Endothelial cell (in vitro differentiated cells): ENCODE data around the gene KLHL40. TPM values are rescaled to one million over a fixed set of nuclear protein-coding genes. Genes with fewer than 3 reads are reported as not detected.

Experiments
- DNase-seq: peaks from one replicate; pipeline ENCODE4 v3.0.0; 2021; ENCODE audit warnings: low spot score
- H3K27ac Mint-ChIP-seq: one replicate; pipeline ENCODE4 v1.8.0; 2021; ENCODE audit warnings: mixed read lengths, inconsistent platforms; ENCODE audit not compliant: unreplicated experiment
- H3K27me3 Mint-ChIP-seq: one replicate; pipeline ENCODE4 v1.8.0; 2021; ENCODE audit warnings: mild to moderate bottlenecking, moderate library complexity, mixed read lengths, inconsistent platforms; ENCODE audit not compliant: unreplicated experiment
- H3K36me3 Mint-ChIP-seq: one replicate; pipeline ENCODE4 v1.8.0; 2021; ENCODE audit warnings: mild to moderate bottlenecking, low read depth, mixed read lengths, inconsistent platforms; ENCODE audit not compliant: unreplicated experiment
- H3K4me1 Mint-ChIP-seq: one replicate; pipeline ENCODE4 v1.8.0; 2021; ENCODE audit warnings: mild to moderate bottlenecking, mixed read lengths, inconsistent platforms; ENCODE audit not compliant: unreplicated experiment
- H3K4me3 Mint-ChIP-seq: one replicate; pipeline ENCODE4 v1.8.0; 2021; ENCODE audit warnings: mild to moderate bottlenecking, mixed read lengths, inconsistent platforms; ENCODE audit not compliant: unreplicated experiment
- H3K9me3 Mint-ChIP-seq: one replicate; pipeline ENCODE4 v1.8.0; 2021; ENCODE audit warnings: mixed read lengths, inconsistent platforms; ENCODE audit not compliant: unreplicated experiment
- CTCF ChIP-seq: fragments of 200-600 bp; sonication (generic); IDR thresholded peaks from one replicate; pipeline ENCODE4 v1.5.0; 2021; ENCODE audit warnings: antibody characterized with exemption; ENCODE audit not compliant: unreplicated experiment
- total RNA-seq: library from RNA; stranded (reverse); fragmentation: NEBNext Ultra II Directional; extraction: Animal tissue kit (Norgen Biotek cat#: 25700); gene quantifications from one replicate; pipeline ENCODE4 v1.2.1, GENCODE V29; 2021; ENCODE audit not compliant: unreplicated experiment

The KLHL40 gene
- total RNA-seq, 1 donor from 2014 or later, result not detected

GRCh38 chr3:42665050-42665878, 20.1 kb upstream of the KLHL40 start:
- no peak overlapping the region for H3K4me3 Mint-ChIP-seq

GRCh38 chr3:42666022-42666421, 19.3 kb upstream of the KLHL40 start:
- H3K9me3 Mint-ChIP-seq, result no peaks in the 10 kb centered on the region
- H3K27ac Mint-ChIP-seq, result no peak overlapping the region
- H3K4me1 Mint-ChIP-seq, result no peaks in the 10 kb centered on the region
- no peak overlapping the region for H3K4me3 Mint-ChIP-seq
- no peak for DNase-seq
- peaks cover 5% of the 10 kb centered on the region for H3K36me3 Mint-ChIP-seq
- no peak for TF ChIP-seq CTCF
- H3K27me3 Mint-ChIP-seq, result peaks cover 15% of the 10 kb centered on the region

More at GRCh38 chr3:42665050-42665878, 20.1 kb upstream of the KLHL40 start:
- H3K36me3 Mint-ChIP-seq, result peaks cover 8% of the 10 kb centered on the region
- no peak for DNase-seq
- peaks cover under 1% of the 10 kb centered on the region for H3K4me1 Mint-ChIP-seq
- TF ChIP-seq CTCF, result no peak
- H3K27me3 Mint-ChIP-seq, result peaks cover 18% of the 10 kb centered on the region
- H3K27ac Mint-ChIP-seq, result no peak overlapping the region
- H3K9me3 Mint-ChIP-seq, result no peaks in the 10 kb centered on the region

- no peak overlapping the region for H3K27ac Mint-ChIP-seq
- H3K4me1 Mint-ChIP-seq, result peaks cover under 1% of the 10 kb centered on the region
- H3K36me3 Mint-ChIP-seq, result no peaks in the 10 kb centered on the region
- no peaks in the 10 kb centered on the region for H3K9me3 Mint-ChIP-seq
- no peak overlapping the region for H3K4me3 Mint-ChIP-seq
- peaks cover 10% of the 10 kb centered on the region for H3K27me3 Mint-ChIP-seq
- no peak for DNase-seq
- no peak for TF ChIP-seq CTCF
Measured at GRCh38 chr3:42666577-42666998, 18.7 kb upstream of the KLHL40 start.

- DNase-seq, result no peak
- TF ChIP-seq CTCF, result no peak
- no peak overlapping the region for H3K4me3 Mint-ChIP-seq
- no peak overlapping the region for H3K27ac Mint-ChIP-seq
- H3K4me1 Mint-ChIP-seq, result peaks cover 3% of the 10 kb centered on the region
- H3K9me3 Mint-ChIP-seq, result no peaks in the 10 kb centered on the region
- no peaks in the 10 kb centered on the region for H3K36me3 Mint-ChIP-seq
- H3K27me3 Mint-ChIP-seq, result peaks cover 10% of the 10 kb centered on the region
Measured at GRCh38 chr3:42667096-42667522, 18.2 kb upstream of the KLHL40 start.
